ENCODE results near the gene GNG7.

GRCh38 chr19:2656533-2656932 is 46.0 kb downstream of the GNG7 start:
- TF ChIP-seq ZFX (IDR thresholded peaks at IDR 0.05) (no peak), CTCF (conservative IDR thresholded peaks at IDR 0.05) (no peak)

All from C4-2B (cell line).